GM12864 (cell line): ENCODE measurements around the gene OVOL2.
"Not testable (repeated sequence)": the region's sequence is repeated elsewhere in the genome, so short reads cannot be mapped to it uniquely, and the experiment has no call there.

Source experiments
- DNase-seq: peaks from one replicate; pipeline ENCODE4 v3.0.0-alpha.2; 2011; ENCODE audit warnings: low read depth
- H3K4me3 ChIP-seq: 2 replicates; pipeline ENCODE4 v1.5.1; 2011; ENCODE audit warnings: mild to moderate bottlenecking, low read depth, low read length, control low read depth
- CTCF ChIP-seq: IDR thresholded peaks from 2 replicates; pipeline ENCODE4 v1.5.1; 2011; ENCODE audit warnings: low read depth, mild to moderate bottlenecking, moderate library complexity, low read length, control low read depth, inconsistent platforms; ENCODE audit errors: missing control alignments

OVOL2 gene

GRCh38 chr20:18041462-18041861 is 16.3 kb downstream of the OVOL2 start:
- no peak for DNase-seq
- TF ChIP-seq CTCF, result no peak
- H3K4me3 ChIP-seq, result no peak overlapping the region

GRCh38 chr20:18039063-18039462 is 18.7 kb downstream of the OVOL2 start:
- TF ChIP-seq CTCF, result no peak
- no peak overlapping the region for H3K4me3 ChIP-seq
- DNase-seq, result no peak

- TF ChIP-seq CTCF, result no peak
- no peak for DNase-seq
- H3K4me3 ChIP-seq, result no peak overlapping the region
Measured at GRCh38 chr20:18034039-18034438, 23.7 kb downstream of the OVOL2 start.

- H3K4me3 ChIP-seq, result no peak overlapping the region
- TF ChIP-seq CTCF, result no peak
- DNase-seq, result no peak
Measured at GRCh38 chr20:18032977-18033892, 24.5 kb downstream of the OVOL2 start.

- DNase-seq, result no peak
- no peak for TF ChIP-seq CTCF
- H3K4me3 ChIP-seq, result no peak overlapping the region
Measured at GRCh38 chr20:18031888-18032509, 25.7 kb downstream of the OVOL2 start.

GRCh38 chr20:18031050-18031449 is 26.7 kb downstream of the OVOL2 start:
- TF ChIP-seq CTCF, result no peak
- DNase-seq, result no peak
- H3K4me3 ChIP-seq, result no peak overlapping the region

GRCh38 chr20:18030020-18030419 is 27.7 kb downstream of the OVOL2 start:
- DNase-seq, result no peak
- H3K4me3 ChIP-seq, result no peak overlapping the region
- no peak for TF ChIP-seq CTCF

GRCh38 chr20:18027011-18027410 is 30.7 kb downstream of the OVOL2 start:
- not testable (repeated sequence) for DNase-seq, H3K4me3 ChIP-seq
